GM19463 (cell line): ENCODE results near the gene MN1.

ENCODE experiments used
- ATAC-seq: cut with Tn5 transposase; IDR thresholded peaks from one replicate; pipeline ENCODE4 v1.9.1; 2021; ENCODE audit warnings: mild to moderate bottlenecking, moderate library complexity; ENCODE audit not compliant: unreplicated experiment

MN1 gene

GRCh38 chr22:27800250-27801201 is 1.0 kb downstream of the MN1 start:
- no peak for ATAC-seq

- no peak for ATAC-seq
Observed at GRCh38 chr22:27799827-27800249, 1.7 kb downstream of the MN1 start.

- no peak for ATAC-seq
Observed at GRCh38 chr22:27799015-27799826, 2.3 kb downstream of the MN1 start.

- no peak for ATAC-seq
Observed at GRCh38 chr22:27798511-27799014, 3.0 kb downstream of the MN1 start.

GRCh38 chr22:27797520-27798391 is 3.8 kb downstream of the MN1 start:
- no peak for ATAC-seq

GRCh38 chr22:27796829-27797519 is 4.6 kb downstream of the MN1 start:
- no peak for ATAC-seq

GRCh38 chr22:27795696-27796517 is 5.6 kb downstream of the MN1 start:
- no peak for ATAC-seq

GRCh38 chr22:27795053-27795452 is 6.5 kb downstream of the MN1 start:
- no peak for ATAC-seq

- no peak for ATAC-seq
Observed at GRCh38 chr22:27794226-27794625, 7.3 kb downstream of the MN1 start.

GRCh38 chr22:27793576-27793975 is 8.0 kb downstream of the MN1 start:
- no peak for ATAC-seq

- ATAC-seq, result no peak
Observed at GRCh38 chr22:27792452-27793161, 8.9 kb downstream of the MN1 start.

GRCh38 chr22:27791859-27792241 is 9.7 kb downstream of the MN1 start:
- no peak for ATAC-seq

- no peak for ATAC-seq
Observed at GRCh38 chr22:27791159-27791858, 10.2 kb downstream of the MN1 start.

- no peak for ATAC-seq
Observed at GRCh38 chr22:27790376-27791158, 11.0 kb downstream of the MN1 start.

- no peak for ATAC-seq
Observed at GRCh38 chr22:27788500-27789288, 12.9 kb downstream of the MN1 start.

GRCh38 chr22:27786965-27787364 is 14.6 kb downstream of the MN1 start:
- no peak for ATAC-seq
